Keratinocyte (primary cell): Measurements from ENCODE around the gene AQP2. TPM values are rescaled to one million over a fixed set of nuclear protein-coding genes. Genes with fewer than 3 reads are reported as not detected.

Experiments used
- DNase-seq: peaks from one replicate; pipeline ENCODE4 v3.0.0-alpha.2; 2011; ENCODE audit warnings: low read depth, missing footprints, low spot score
- FAIRE-seq: peaks from 2 replicates; lab custom pipeline; 2011; peaks lifted over from hg19 to GRCh38; lab: Jason Lieb, UNC
- H2AFZ ChIP-seq: 2 replicates; pipeline ENCODE4 v1.6.0; 2012; ENCODE audit warnings: low read length, control low read depth, inconsistent platforms; ENCODE audit not compliant: control insufficient read depth
- H3K27ac ChIP-seq: 2 replicates; pipeline ENCODE4 v1.5.1; 2011; ENCODE audit warnings: low read length; ENCODE audit not compliant: control insufficient read depth, insufficient read depth
- H3K27me3 ChIP-seq: 3 replicates; pipeline ENCODE4 v1.6.0; 2011; ENCODE audit warnings: low read length; ENCODE audit not compliant: control insufficient read depth, insufficient read depth; ENCODE audit errors: extremely low read depth
- H3K36me3 ChIP-seq, 2 experiments: 2 replicates in 1 of 2; 3 replicates in 1 of 2; pipeline ENCODE4 v1.5.1; 2011; ENCODE audit warnings: low read length in 2 of 2, mild to moderate bottlenecking in 1 of 2; ENCODE audit not compliant: control insufficient read depth in 2 of 2, insufficient read depth in 2 of 2; ENCODE audit errors: extremely low read depth in 1 of 2
- H3K4me1 ChIP-seq: 3 replicates; pipeline ENCODE4 v1.5.1; 2011; ENCODE audit warnings: low read length; ENCODE audit not compliant: control insufficient read depth, insufficient read depth; ENCODE audit errors: extremely low read depth
- H3K4me2 ChIP-seq: 3 replicates; pipeline ENCODE4 v1.6.0; 2011; ENCODE audit warnings: low read depth, low read length; ENCODE audit not compliant: control insufficient read depth, insufficient read depth; ENCODE audit errors: extremely low read depth
- H3K4me3 ChIP-seq, 3 experiments: fragments of 200-600 bp in 1 of 3; sonication (generic) in 1 of 3; 2 replicates in 2 of 3; 3 replicates in 1 of 3; pipeline ENCODE4 v1.5.1; 2011 to 2016; ENCODE audit warnings: low read length in 3 of 3, mild to moderate bottlenecking in 3 of 3, control low read depth in 2 of 3, inconsistent platforms in 1 of 3, low read depth in 1 of 3, mixed read lengths in 1 of 3, mixed run types in 1 of 3, moderate library complexity in 1 of 3; ENCODE audit not compliant: control insufficient read depth in 2 of 3, insufficient read depth in 2 of 3; ENCODE audit errors: extremely low read depth in 1 of 3
- H3K79me2 ChIP-seq: 2 replicates; pipeline ENCODE4 v1.6.0; 2012; ENCODE audit warnings: low read length; ENCODE audit not compliant: control insufficient read depth, insufficient read depth
- H3K9ac ChIP-seq: 3 replicates; pipeline ENCODE4 v1.6.0; 2011; ENCODE audit warnings: low read length; ENCODE audit not compliant: control insufficient read depth, insufficient read depth; ENCODE audit errors: extremely low read depth
- H3K9me1 ChIP-seq: 3 replicates; pipeline ENCODE4 v1.6.0; 2011; ENCODE audit warnings: low read length; ENCODE audit not compliant: control insufficient read depth, insufficient read depth; ENCODE audit errors: extremely low read depth
- H3K9me3 ChIP-seq: 2 replicates; pipeline ENCODE4 v1.5.1; 2012; ENCODE audit warnings: low read depth, low read length; ENCODE audit not compliant: control insufficient read depth
- H4K20me1 ChIP-seq: 3 replicates; pipeline ENCODE4 v1.6.0; 2011; ENCODE audit warnings: low read length; ENCODE audit not compliant: control insufficient read depth, insufficient read depth; ENCODE audit errors: extremely low read depth
- CTCF ChIP-seq, 3 experiments: IDR thresholded peaks in 1 of 3; conservative IDR thresholded peaks in 1 of 3; optimal IDR thresholded peaks in 1 of 3; 2 replicates in 2 of 3; 3 replicates in 1 of 3; pipeline versions ENCODE3 to v1.5.1; 2011; ENCODE audit warnings: low read length in 3 of 3, mild to moderate bottlenecking in 3 of 3, moderate library complexity in 2 of 3, control low read depth in 1 of 3, inconsistent platforms in 1 of 3; ENCODE audit not compliant: insufficient read depth in 2 of 3; ENCODE audit errors: extremely low read depth in 1 of 3
- EZH2 ChIP-seq: IDR thresholded peaks from one replicate; pipeline ENCODE4 v1.6.1; 2012; ENCODE audit warnings: inconsistent platforms, mild to moderate bottlenecking, low read length, moderate library complexity
- dilution Hi-C: fragments of 300-500 bp; cut with MboI; formaldehyde crosslinking; loops from one replicate; pipeline ENCODE4 v1.7.0; 2020; ENCODE audit warnings: low sequenced_read_pairs; ENCODE audit not compliant: extremely low pct_ligation_motif_present
- polyA plus RNA-seq, 5 experiments: library from polyadenylated mRNA; depleted of rRNA in 3 of 5; stranded (reverse) in 3 of 5; stranded (forward) in 1 of 5; unstranded in 1 of 5; fragments of >200 nt; gene quantifications; 1 replicate in 1 of 5; 2 replicates in 3 of 5; 3 replicates in 1 of 5; pipeline versions ENCODE4 v1.2.1 to v1.2.3, GENCODE V29; 2011 to 2012; ENCODE audit warnings: missing spikeins in 2 of 5, low read depth in 1 of 5, low replicate concordance in 1 of 5

Gene AQP2
- polyA plus RNA-seq, 1 donor (not counting 4 experiments of a cell fraction or from before 2014, with no cell fraction given), result not detected

GRCh38 chr12:49947593-49948226 lies 2.8 kb upstream of the AQP2 start:
- H3K27ac ChIP-seq, result no peak overlapping the region
- no peaks in the 10 kb centered on the region for H3K36me3 ChIP-seq
- DNase-seq, result no peak
- TF ChIP-seq EZH2 (no peak), CTCF (optimal IDR thresholded peaks at IDR 0.05 in 1 of 3, IDR thresholded peaks at IDR 0.05 in 1 of 3, conservative IDR thresholded peaks at IDR 0.05 in 1 of 3; ENCODE audit: extremely low read depth in 1 of 3, insufficient read depth in 2 of 3, low read length in 3 of 3) (no peak)
- no peaks in the 10 kb centered on the region for H3K9me3 ChIP-seq
- no peak overlapping the region for H2AFZ ChIP-seq
- peaks cover 7% of the 10 kb centered on the region for H3K27me3 ChIP-seq
- no peak for FAIRE-seq
- H3K9ac ChIP-seq, result no peak overlapping the region
- H3K79me2 ChIP-seq, result no peaks in the 10 kb centered on the region
- peaks cover 10% of the 10 kb centered on the region for H3K4me1 ChIP-seq
- dilution Hi-C loops, result no loop called here
- no peak overlapping the region for H3K4me3 ChIP-seq
- H3K9me1 ChIP-seq, result no peaks in the 10 kb centered on the region
- H3K4me2 ChIP-seq, result no peak overlapping the region
- no peaks in the 10 kb centered on the region for H4K20me1 ChIP-seq

GRCh38 chr12:49948866-49949845 lies 1.4 kb upstream of the AQP2 start:
- DNase-seq, result no peak
- Histone ChIP-seq H3K27ac (no peak overlapping the region), H3K4me2 (no peak overlapping the region), H3K9me1 (no peaks in the 10 kb centered on the region), H3K4me1 (peaks cover 4% of the 10 kb centered on the region), H3K79me2 (no peaks in the 10 kb centered on the region), H3K4me3 (no peak overlapping the region), H3K36me3 (no peaks in the 10 kb centered on the region), H2AFZ (no peak overlapping the region), H3K9ac (no peak overlapping the region), H3K9me3 (no peaks in the 10 kb centered on the region), H4K20me1 (no peaks in the 10 kb centered on the region), H3K27me3 (peaks cover 20% of the 10 kb centered on the region)
- FAIRE-seq, result no peak
- TF ChIP-seq EZH2 (no peak), CTCF (optimal IDR thresholded peaks at IDR 0.05 in 1 of 3, IDR thresholded peaks at IDR 0.05 in 1 of 3, conservative IDR thresholded peaks at IDR 0.05 in 1 of 3; ENCODE audit: extremely low read depth in 1 of 3, insufficient read depth in 2 of 3, low read length in 3 of 3) (no peak)
- dilution Hi-C loops, result no loop called here
